Breast epithelium (tissue), 3 donors: ENCODE results near the gene AQP4.

Source experiments
- CTCF ChIP-seq, 3 donors: fragments of 450-650 bp; IDR thresholded peaks; one replicate each; pipeline ENCODE4 v1.5.1; 2016 to 2017; ENCODE audit warnings: antibody characterized with exemption in 3 of 3, mild to moderate bottlenecking in 3 of 3, moderate library complexity in 3 of 3
- POLR2AphosphoS5 ChIP-seq, 3 donors: sonication (generic); formaldehyde crosslinking; IDR thresholded peaks; one replicate each; pipeline ENCODE4 v1.6.1; 2017; ENCODE audit warnings: antibody characterized with exemption in 3 of 3

- TF ChIP-seq POLR2AphosphoS5 (IDR thresholded peaks at IDR 0.05), result no peak
- no peak for TF ChIP-seq CTCF (IDR thresholded peaks at IDR 0.05)
Measured at GRCh38 chr18:26804519-26804918, 61.0 kb downstream of the AQP4 start.
